GM18517 (cell line): Measurements from ENCODE around the gene RAB3D.
"Not testable (repeated sequence)": the region's sequence is repeated elsewhere in the genome, so short reads cannot be mapped to it uniquely, and the experiment has no call there.

Experiments used
- ATAC-seq: cut with Tn5 transposase; IDR thresholded peaks from one replicate; pipeline ENCODE4 v1.9.1; 2021; ENCODE audit warnings: mild to moderate bottlenecking, moderate library complexity; ENCODE audit not compliant: unreplicated experiment

The RAB3D gene

DNA sequence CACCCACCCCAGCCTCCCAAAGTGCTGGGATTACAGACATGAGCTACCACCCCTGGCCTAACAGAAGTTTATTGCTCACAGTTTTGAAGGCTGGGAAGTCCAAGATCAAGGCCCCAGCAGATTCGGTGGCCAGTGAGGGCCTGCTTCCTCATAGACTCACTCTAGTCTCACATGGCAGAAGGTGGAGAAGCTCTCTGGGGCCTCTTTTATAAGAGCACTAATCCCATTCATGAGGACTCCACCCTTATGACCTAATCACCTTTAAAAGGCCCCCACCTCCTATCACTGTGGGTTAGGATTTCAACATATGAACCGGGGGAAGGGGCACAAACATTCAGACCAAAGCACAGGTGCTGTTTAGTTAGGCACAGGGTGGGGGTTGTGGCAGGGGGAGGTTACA is 28.1 kb upstream of the RAB3D start:
- no peak for ATAC-seq

GRCh38 chr19:11365557-11366117 is 26.2 kb upstream of the RAB3D start:
- ATAC-seq: no peak

DNA sequence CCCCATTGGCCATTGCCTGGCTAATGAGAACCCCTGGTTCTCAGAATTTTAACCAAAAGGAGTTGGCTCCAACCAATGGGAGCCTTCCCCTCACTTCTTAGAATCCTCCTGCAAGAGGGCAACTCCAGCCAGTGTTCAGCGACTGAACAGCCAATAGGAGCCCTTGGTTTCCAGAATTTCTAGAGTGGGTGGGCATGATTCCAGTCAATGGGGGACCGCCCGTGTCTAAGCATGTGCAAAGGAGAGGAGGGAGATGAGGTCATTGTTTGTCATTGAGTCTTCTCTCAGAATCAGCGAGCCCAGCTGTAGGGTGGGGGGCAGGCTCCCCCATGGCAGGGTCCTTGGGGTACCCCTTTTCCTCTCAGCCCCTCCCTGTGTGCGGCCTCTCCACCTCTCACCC is 25.5 kb upstream of the RAB3D start:
- no peak for ATAC-seq

DNA sequence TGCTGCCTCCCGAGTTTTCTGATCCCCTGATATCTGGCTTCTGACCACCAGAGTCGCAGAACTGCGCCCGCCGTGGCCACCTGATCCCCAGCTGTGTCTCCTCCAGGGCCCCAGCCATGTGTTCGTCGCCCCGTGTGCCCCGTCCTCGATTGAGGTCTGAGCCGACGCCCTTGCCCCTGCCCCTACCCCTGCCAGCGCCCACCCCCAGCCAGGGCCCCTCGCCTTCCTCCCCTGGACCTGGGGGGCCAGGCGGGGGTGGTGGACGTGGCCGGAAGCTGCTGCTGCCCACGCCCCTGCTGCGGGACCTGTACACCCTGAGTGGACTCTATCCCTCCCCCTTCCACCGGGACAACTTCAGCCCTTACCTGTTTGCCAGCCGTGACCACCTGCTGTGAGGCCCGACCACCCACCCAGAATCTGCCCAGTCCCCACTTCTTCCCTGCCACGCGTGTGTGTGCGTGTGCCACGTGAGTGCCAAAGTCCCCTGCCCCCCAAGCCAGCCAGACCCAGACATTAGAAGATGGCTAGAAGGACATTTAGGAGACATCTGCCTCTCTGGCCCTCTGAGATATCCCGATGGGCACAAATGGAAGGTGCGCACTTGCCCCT is 24.9 kb upstream of the RAB3D start:
- no peak for ATAC-seq

DNA sequence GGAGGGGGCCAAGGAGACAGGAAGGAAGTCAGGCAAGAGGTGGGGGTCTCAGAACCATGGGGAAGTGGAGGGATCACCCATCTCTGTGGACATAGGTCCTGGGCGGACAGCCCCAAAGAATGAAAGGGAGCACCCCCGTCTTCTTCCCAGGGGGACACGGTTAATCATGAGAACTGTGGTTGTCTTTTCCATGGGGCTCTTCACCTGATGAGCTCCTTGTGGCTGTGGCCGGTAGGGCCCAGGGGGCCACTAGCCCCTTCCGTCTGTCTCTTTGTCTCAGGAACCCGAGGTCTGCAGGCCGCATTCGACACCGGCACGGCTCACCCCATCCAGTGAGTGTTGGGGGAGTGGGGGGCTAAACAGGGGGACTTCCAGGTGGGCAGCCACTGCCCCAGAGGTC is 24.4 kb upstream of the RAB3D start:
- ATAC-seq: no peak

DNA sequence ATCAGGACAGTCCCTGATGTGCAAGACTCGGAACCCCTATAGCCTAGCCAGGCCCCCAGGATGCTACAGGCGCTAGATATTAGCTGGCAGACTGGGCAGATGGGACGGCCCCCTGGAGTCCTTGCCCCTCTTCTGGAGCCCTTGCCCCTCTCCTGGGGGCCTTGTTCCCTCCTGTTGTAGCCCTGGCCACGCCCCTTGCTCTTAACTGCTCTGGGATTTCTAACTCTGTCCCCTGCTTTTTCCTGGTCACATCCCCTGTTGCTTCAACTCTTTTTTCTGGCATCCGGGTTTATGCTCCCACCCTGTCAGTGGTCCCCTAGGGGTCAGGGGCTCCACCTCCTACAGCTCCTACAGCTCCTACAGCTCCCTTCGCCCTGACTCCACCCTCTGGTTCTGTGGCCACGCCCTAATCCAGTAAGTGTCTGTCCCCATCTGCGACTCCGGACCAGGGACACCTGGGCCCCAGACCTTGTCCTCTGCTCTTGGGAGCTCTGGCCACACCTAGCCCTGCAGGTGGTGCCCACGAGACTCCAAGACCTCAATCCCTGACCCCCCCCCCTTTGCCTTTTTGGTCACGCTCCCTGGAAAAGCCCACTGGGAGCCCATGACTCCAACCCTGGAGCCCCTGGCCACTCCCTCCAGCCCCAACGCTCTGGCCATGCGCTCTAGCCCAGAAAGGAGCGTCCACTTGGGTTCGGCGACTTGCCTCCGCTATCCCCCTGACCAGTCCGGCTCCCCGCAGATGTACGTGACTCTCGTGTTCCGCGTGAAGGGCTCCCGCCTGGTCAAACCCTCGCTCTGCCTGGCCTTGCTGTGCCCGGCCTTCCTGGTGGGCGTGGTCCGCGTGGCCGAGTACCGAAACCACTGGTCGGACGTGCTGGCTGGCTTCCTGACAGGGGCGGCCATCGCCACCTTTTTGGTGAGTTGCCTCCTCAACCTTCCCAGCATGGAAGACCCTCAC is 22.6 kb upstream of the RAB3D start:
- no peak for ATAC-seq

- no peak for ATAC-seq
Measured at GRCh38 chr19:11361037-11361770, 21.7 kb upstream of the RAB3D start.

DNA sequence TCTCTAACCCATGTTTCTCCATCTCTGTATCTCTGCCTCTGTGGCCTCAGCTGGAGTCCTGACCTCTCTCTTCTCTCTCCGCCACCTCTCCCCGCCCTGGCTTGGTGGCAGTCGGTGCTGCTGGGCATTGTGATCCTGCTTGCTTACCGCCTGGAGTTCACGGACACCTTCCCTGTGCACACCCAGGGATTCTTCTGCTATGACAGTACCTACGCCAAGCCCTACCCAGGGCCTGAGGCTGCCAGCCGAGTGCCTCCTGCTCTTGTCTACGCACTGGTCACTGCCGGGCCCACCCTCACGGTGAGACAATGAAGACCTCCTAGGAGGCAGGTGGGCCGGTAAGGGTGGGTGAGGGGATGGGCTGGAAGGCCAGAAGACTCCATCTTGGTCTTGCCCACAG is 20.0 kb upstream of the RAB3D start:
- no peak for ATAC-seq

DNA sequence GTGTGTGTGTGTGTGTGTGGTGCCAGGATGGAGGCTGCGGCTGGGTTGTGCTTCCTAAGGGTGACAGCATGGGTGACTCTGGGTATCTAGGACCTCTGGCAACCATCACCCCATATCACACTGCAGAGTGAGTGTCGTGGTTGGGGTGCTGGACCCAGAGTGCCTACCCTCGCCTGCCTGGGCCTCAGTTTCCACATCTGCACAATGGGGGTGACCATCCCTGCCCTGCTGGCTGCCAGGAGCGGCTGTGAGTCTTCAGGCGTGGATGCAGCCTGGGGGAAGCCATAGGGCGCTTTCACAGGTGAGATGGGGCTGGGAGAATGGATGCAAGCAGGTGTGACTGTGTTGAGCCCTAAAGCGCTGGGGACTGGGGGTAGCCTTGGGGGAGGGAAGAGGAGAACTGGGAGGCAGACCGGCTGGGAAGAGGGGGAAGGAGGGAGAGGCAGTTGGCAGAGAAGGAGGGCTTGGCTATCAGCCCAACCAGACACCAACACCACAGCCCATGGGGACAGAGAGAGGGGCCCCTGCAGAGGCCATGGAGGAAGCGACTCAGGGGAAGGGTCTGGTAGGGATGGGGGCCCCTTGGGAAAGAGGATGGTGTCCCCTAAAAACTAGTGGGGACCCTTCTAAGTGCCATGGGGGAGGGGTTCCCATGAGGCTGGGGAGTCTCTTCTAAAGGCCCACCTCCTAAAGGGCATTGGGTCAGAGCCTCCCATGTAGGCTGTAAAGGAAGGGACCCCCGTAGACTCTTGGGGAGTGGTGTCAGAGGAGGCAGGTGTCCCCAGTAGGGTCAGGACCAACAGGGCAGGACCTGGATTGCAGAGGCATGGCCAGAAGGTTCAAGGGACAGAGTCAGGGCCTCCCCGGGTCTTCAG is 17.5 kb upstream of the RAB3D start:
- no peak for ATAC-seq

DNA sequence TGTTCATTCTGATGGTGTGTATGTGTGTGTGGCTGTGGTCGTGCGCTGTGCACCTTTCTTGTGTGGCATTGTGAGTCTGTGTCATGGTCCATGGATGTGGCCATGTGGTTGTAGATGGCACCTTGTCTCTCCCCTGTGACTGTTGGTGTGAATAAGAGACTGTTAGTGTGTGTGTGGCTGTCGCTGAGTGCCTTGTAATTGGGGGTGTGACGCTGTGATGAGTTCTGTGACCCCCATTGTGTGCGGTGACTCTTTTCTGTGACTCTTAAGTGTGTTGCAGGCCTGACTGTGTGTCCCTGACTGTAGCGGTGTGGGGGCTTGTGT is 16.6 kb upstream of the RAB3D start:
- ATAC-seq: no peak

- ATAC-seq: no peak
Measured at GRCh38 chr19:11355160-11356073, 16.0 kb upstream of the RAB3D start, which contains the start of gene PLPPR2. PLPPR2 (plus strand) TSS chr19:11355432; CDS start chr19:11357674, 2,242 bp downstream.

DNA sequence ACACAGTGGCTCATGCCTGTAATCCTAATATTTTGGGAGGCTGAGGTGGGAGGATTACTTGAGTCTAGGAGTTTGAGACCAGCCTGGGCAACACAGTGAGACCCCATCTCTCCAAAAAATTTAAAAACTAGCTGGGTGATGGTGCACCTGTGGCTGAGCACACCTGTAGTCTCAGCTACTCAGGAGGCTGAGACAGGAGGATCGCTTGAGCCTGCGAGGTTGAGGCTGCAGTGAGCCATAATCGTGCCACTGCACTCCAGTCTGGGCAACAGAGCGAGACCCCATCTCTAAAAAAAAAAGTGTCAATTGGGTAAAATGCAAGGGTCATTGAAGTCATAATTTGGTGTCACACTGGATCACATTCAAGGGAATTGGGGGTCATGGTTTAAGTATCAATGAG is 14.6 kb upstream of the RAB3D start:
- ATAC-seq: not testable (repeated sequence)

DNA sequence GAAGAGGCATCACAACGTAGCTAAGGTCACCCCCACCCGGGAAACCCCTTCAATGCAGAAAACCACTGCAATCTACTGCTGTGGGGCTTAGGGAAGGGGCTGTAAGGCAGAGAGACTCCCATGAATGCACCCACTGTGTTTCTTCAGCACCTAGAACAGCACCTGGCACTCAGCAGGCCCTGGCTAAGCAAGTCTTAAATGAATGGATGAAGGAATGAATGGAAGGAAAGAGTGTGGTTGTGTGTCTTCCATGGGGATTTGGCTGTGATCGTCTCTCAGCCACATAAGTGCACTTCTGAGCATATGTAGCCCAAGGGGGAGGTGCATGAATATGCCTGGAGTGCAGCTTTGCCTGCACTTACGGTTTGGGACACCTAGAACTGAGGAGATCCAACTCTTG is 9.7 kb upstream of the RAB3D start:
- no peak for ATAC-seq

DNA sequence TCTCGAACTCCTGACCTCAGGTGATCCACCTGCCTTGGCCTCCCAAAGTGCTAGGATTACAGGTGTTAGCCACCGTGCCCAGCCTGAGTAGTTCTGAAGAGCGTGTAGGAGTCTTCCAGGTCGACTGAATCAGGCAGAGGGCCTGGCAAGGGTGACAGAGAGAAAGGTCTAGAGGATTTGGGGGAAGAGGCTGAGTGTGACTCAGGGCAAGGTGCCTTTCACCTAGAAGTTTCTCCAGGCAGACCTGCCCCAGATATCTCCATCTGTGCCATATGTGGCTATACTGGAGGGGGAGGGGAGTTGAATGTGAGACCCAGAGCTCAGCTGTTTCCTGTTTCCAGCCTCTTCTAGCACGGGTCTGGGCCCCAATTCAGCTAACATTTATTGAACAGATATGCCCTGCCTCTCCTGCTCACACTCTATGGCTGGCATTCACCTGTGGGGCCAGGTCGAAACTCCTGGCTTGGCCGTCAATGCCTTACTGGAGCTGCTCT is 8.1 kb upstream of the RAB3D start:
- ATAC-seq: no peak

DNA sequence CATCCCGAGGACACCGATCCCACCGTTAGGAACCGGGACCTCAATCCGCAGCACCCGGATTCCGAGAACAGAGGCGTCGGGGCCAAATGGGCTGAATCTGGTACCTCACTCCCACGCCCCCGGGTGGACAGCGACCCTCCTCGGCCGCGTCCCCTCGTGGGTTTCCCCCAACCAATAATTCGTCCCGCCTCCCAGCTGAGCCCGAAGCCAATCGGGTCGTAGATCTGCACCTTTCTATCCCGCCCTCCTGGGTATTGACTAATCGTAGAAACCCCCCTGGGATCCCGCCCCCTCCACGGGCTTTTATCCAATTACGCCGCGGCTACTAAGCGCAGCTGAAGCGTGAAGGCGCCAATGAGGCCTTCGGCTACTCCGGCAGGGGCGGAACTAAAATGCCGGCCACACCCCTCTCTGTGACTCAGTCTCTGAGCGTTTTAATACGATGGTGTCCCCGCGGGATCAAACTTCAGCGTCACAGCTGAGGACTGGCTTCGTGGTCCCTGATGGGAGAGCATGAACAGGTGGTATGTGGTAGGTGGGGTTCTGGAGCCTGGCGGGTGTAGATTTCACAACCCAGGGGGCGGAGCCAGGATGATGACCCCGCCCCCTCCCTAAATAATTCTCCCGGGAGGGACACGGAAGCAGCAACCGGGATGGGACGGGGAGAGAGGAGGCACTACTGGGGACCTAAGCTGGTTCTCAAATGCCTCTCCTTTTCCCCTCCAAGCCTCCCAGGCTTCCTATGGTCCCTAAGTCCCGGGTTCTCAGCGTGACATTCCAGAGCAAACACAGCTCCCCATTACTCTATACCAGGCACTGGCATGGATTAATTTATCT is 6.9 kb upstream of the RAB3D start, which contains the start of the genes CCDC159 and TMEM205:
TSS of gene CCDC159 (plus strand) at position 416 of the 837 bp plus-strand sequence. CDS start at position 504, 88 bp downstream.
TSS of gene TMEM205 (minus strand) at position 165 of the 837 bp plus-strand sequence. CDS start 649 bp downstream, outside the sequence.
- peak; percentile 93 for ATAC-seq

DNA sequence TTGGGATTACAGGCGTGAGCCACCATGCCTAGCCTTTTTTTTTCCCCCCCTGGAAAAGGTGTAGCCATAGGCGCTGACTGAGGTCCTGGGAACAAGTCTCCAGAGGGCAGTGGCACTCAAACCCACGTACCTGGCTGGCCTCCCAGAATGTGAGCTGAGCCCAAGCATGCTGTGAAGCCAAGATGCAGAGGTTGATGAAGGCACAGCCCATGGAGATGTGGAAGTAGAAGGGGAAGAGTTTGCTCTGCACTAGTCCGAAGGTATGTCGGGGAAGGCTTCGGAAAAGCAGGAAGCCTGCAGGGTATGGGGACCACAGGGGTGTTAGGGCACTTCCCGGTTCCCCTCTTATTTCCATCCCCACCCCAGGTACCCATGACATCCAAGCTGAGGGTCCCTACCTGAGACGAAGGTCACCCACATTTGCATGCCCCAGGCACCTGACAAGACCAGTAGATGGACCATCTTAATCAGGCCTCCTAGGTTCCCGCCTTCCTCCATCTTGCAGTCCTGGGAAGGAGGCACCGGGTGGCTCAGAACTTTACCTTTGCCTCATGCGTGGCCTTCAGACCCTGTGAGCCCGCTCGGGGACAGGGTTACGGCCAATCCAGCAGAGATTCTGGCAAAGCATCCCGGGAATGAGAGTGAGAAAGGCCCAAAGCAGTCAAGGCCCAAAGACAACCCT is 5.8 kb upstream of the RAB3D start:
- no peak for ATAC-seq

- ATAC-seq: no peak
Measured at GRCh38 chr19:11342429-11342828, 3.0 kb upstream of the RAB3D start.
